GM19025 (cell line): Measurements from ENCODE around the gene WDR17.
A peak's percentile ranks its signal among the peaks of the same experiment; 100 is the strongest.

Experiments
- ATAC-seq: cut with Tn5 transposase; IDR thresholded peaks from one replicate; pipeline ENCODE4 v1.9.1; 2021; ENCODE audit warnings: mild to moderate bottlenecking, low read depth, moderate library complexity; ENCODE audit not compliant: unreplicated experiment

The WDR17 gene

GRCh38 chr4:176065435-176066291 lies at the start of gene WDR17:
TSS of gene WDR17 (plus strand) at chr4:176065841. CDS start at chr4:176111581, 45,740 bp downstream.
- peak; percentile 100 for ATAC-seq

GRCh38 chr4:176016601-176017000 lies 49.0 kb upstream of the WDR17 start:
- no peak for ATAC-seq

GRCh38 chr4:176020481-176021085 lies 45.1 kb upstream of the WDR17 start:
- ATAC-seq = no peak

GRCh38 chr4:176030391-176030790 lies 35.2 kb upstream of the WDR17 start:
- no peak for ATAC-seq

- ATAC-seq = no peak
These were observed 33.7 kb upstream of the WDR17 start for GRCh38 chr4:176031922-176032321.

GRCh38 chr4:176032454-176032853 lies 33.2 kb upstream of the WDR17 start:
- ATAC-seq = no peak

GRCh38 chr4:176034499-176034898 lies 31.1 kb upstream of the WDR17 start:
- no peak for ATAC-seq

GRCh38 chr4:176034936-176035335 lies 30.7 kb upstream of the WDR17 start:
- no peak for ATAC-seq

GRCh38 chr4:176036585-176037205 lies 28.9 kb upstream of the WDR17 start:
- no peak for ATAC-seq

- ATAC-seq = no peak
These were observed 26.9 kb upstream of the WDR17 start for GRCh38 chr4:176038789-176039188.

GRCh38 chr4:176042195-176042594 lies 23.4 kb upstream of the WDR17 start:
- no peak for ATAC-seq

- ATAC-seq = no peak
These were observed 21.6 kb upstream of the WDR17 start for GRCh38 chr4:176043838-176044588.

GRCh38 chr4:176044589-176044951 lies 21.1 kb upstream of the WDR17 start:
- no peak for ATAC-seq

- ATAC-seq = no peak
These were observed 17.0 kb upstream of the WDR17 start for GRCh38 chr4:176048631-176049030.

- no peak for ATAC-seq
These were observed 12.9 kb upstream of the WDR17 start for GRCh38 chr4:176052744-176053143.

GRCh38 chr4:176053785-176054184 lies 11.9 kb upstream of the WDR17 start:
- no peak for ATAC-seq

- ATAC-seq = no peak
These were observed 10.7 kb upstream of the WDR17 start for GRCh38 chr4:176054942-176055341.

- ATAC-seq = no peak
These were observed 1.9 kb upstream of the WDR17 start for GRCh38 chr4:176063718-176064117.

- ATAC-seq = no peak
These were observed 1.1 kb upstream of the WDR17 start for GRCh38 chr4:176064539-176064938.

GRCh38 chr4:176066757-176067156 lies 1.1 kb downstream of the WDR17 start:
- no peak for ATAC-seq

- no peak for ATAC-seq
These were observed 11.9 kb downstream of the WDR17 start for GRCh38 chr4:176077561-176077960.
